GM12801 (cell line): ENCODE data around the gene TRIM2.

Source experiments
- CTCF ChIP-seq: IDR thresholded peaks from one replicate; pipeline ENCODE4 v1.5.1; 2011; ENCODE audit warnings: control low read depth; ENCODE audit not compliant: insufficient read length; ENCODE audit errors: extremely low read depth

TRIM2 gene

GRCh38 chr4:153161226-153161963 lies 42.8 kb upstream of the TRIM2 start:
- no peak for TF ChIP-seq CTCF

- TF ChIP-seq CTCF, result no peak
These were observed 37.3 kb upstream of the TRIM2 start for GRCh38 chr4:153166716-153167501.

GRCh38 chr4:153169776-153170175 lies 34.5 kb upstream of the TRIM2 start:
- TF ChIP-seq CTCF, result no peak

GRCh38 chr4:153170407-153170806 lies 33.8 kb upstream of the TRIM2 start:
- no peak for TF ChIP-seq CTCF

GRCh38 chr4:153174821-153175567 lies 29.2 kb upstream of the TRIM2 start:
- no peak for TF ChIP-seq CTCF

GRCh38 chr4:153176938-153177337 lies 27.3 kb upstream of the TRIM2 start:
- TF ChIP-seq CTCF, result no peak

- TF ChIP-seq CTCF, result no peak
These were observed 26.4 kb upstream of the TRIM2 start for GRCh38 chr4:153177841-153178240.
